IMR-90 (cell line): ENCODE data around the gene ELMOD3. TPM values are rescaled to one million over a fixed set of nuclear protein-coding genes. Genes with fewer than 3 reads are reported as not detected.

Source experiments
- ATAC-seq: fragments of 200-7000 bp; cut with Tn5 transposase; 2 replicates; pipeline ENCODE4 v1.9.1; 2020; ENCODE audit warnings: low read depth, mild to moderate bottlenecking, moderate library complexity
- BruUV-seq: library from RNA; stranded (reverse); fragments of 400-500 nt; replicated peaks from 2 replicates; lab custom pipeline; 2021; lab: Mats Ljungman, UMichigan
- CTCF ChIA-PET: fragments of 300-600 bp; formaldehyde crosslinking; extraction: SDS; loops from one replicate; lab custom pipeline; 2021; ENCODE audit warnings: antibody characterized with exemption; lab: Yijun Ruan, JAX
- POLR2A ChIA-PET: fragments of 300-600 bp; sonication (Branson Sonifier 250); formaldehyde crosslinking; loops from one replicate; lab custom pipeline; 2022; ENCODE audit warnings: antibody characterized with exemption; ENCODE audit not compliant: unreplicated experiment; lab: Charles Lee
- DNase-seq: peaks from one replicate; pipeline ENCODE4 v3.0.0; 2013
- H2AFZ ChIP-seq: replicated peaks from 2 replicates; pipeline ENCODE3; 2013; ENCODE audit warnings: low read length, mild to moderate bottlenecking; ENCODE audit not compliant: poor library complexity
- H2AK5ac ChIP-seq: 2 replicates; pipeline ENCODE4 v1.6.1; 2013; ENCODE audit warnings: low read depth, low read length, inconsistent platforms
- H2AK9ac ChIP-seq: replicated peaks from 2 replicates; pipeline ENCODE3; 2013; ENCODE audit warnings: mild to moderate bottlenecking, low read depth, low read length, moderate library complexity; ENCODE audit not compliant: poor library complexity
- H2BK120ac ChIP-seq: 2 replicates; pipeline ENCODE4 v1.6.1; 2013; ENCODE audit warnings: low read depth, low read length, inconsistent platforms
- H2BK15ac ChIP-seq: 3 replicates; pipeline ENCODE4 v1.6.1; 2013; ENCODE audit warnings: low read depth, low read length, inconsistent platforms
- H2BK20ac ChIP-seq: 2 replicates; pipeline ENCODE4 v1.6.1; 2013; ENCODE audit warnings: low read depth, mild to moderate bottlenecking, inconsistent platforms, low read length, moderate library complexity
- H2BK5ac ChIP-seq: 2 replicates; pipeline ENCODE4 v1.6.1; 2013; ENCODE audit warnings: mild to moderate bottlenecking, low read depth, low read length, inconsistent platforms; ENCODE audit not compliant: poor library complexity, severe bottlenecking
- H3K14ac ChIP-seq: replicated peaks from 2 replicates; pipeline ENCODE4 v1.6.1; 2013; ENCODE audit warnings: low read depth, low read length, inconsistent platforms
- H3K18ac ChIP-seq: 2 replicates; pipeline ENCODE4 v1.6.1; 2013; ENCODE audit warnings: low read depth, low read length, control low read depth
- H3K23ac ChIP-seq: 2 replicates; pipeline ENCODE4 v1.6.1; 2013; ENCODE audit warnings: low read depth, low read length, inconsistent platforms
- H3K27ac ChIP-seq: 2 replicates; pipeline ENCODE4 v1.5.1; 2013; ENCODE audit warnings: mild to moderate bottlenecking, control low read depth, low read length; ENCODE audit not compliant: insufficient read depth
- H3K27me3 ChIP-seq: 2 replicates; pipeline ENCODE4 v1.6.1; 2013; ENCODE audit warnings: low read length; ENCODE audit not compliant: control insufficient read depth, insufficient read depth
- H3K36me3 ChIP-seq: 2 replicates; pipeline ENCODE4 v1.6.1; 2013; ENCODE audit warnings: low read length, mixed read lengths; ENCODE audit not compliant: control insufficient read depth, insufficient read depth
- H3K4ac ChIP-seq: 2 replicates; pipeline ENCODE4 v1.6.1; 2013; ENCODE audit warnings: low read depth, low read length, inconsistent platforms
- H3K4me1 ChIP-seq: 2 replicates; pipeline ENCODE4 v1.6.1; 2013; ENCODE audit warnings: low read length, mixed read lengths; ENCODE audit not compliant: control insufficient read depth, insufficient read depth
- H3K4me2 ChIP-seq: 2 replicates; pipeline ENCODE4 v1.6.1; 2013; ENCODE audit warnings: low read depth, mild to moderate bottlenecking, control low read depth, low read length, moderate library complexity
- H3K4me3 ChIP-seq: 2 replicates; pipeline ENCODE4 v1.5.1; 2013; ENCODE audit warnings: low read depth, mild to moderate bottlenecking, control low read depth, low read length, moderate library complexity; ENCODE audit not compliant: insufficient read depth
- H3K56ac ChIP-seq: 2 replicates; pipeline ENCODE4 v1.6.1; 2013; ENCODE audit warnings: low read length, inconsistent platforms; ENCODE audit not compliant: insufficient read depth; ENCODE audit errors: extremely low read depth
- H3K79me1 ChIP-seq, 2 experiments: 2 replicates each; pipeline ENCODE4 v1.6.1; 2013; ENCODE audit warnings: low read length in 2 of 2, inconsistent platforms in 1 of 2, low read depth in 1 of 2
- H3K9ac ChIP-seq: 2 replicates; pipeline ENCODE4 v1.6.1; 2013; ENCODE audit warnings: low read depth, low read length, control low read depth
- H3K9me1 ChIP-seq: 2 replicates; pipeline ENCODE4 v1.6.1; 2013; ENCODE audit warnings: low read length, inconsistent platforms; ENCODE audit not compliant: insufficient read depth
- H3K9me3 ChIP-seq: 2 replicates; pipeline ENCODE4 v1.6.1; 2013; ENCODE audit warnings: low read length; ENCODE audit not compliant: control insufficient read depth, insufficient read depth
- H4K20me1 ChIP-seq: 2 replicates; pipeline ENCODE4 v1.6.1; 2013; ENCODE audit warnings: low read length, inconsistent platforms; ENCODE audit not compliant: insufficient read depth
- H4K5ac ChIP-seq: 2 replicates; pipeline ENCODE4 v1.6.1; 2013; ENCODE audit warnings: mild to moderate bottlenecking, low read depth, low read length, control low read depth
- H4K8ac ChIP-seq, 2 experiments: 2 replicates each; pipeline ENCODE4 v1.6.1; 2013; ENCODE audit warnings: low read depth in 2 of 2, low read length in 2 of 2, control low read depth in 1 of 2, inconsistent platforms in 1 of 2
- H4K91ac ChIP-seq: 2 replicates; pipeline ENCODE4 v1.6.1; 2013; ENCODE audit warnings: low read depth, low read length, inconsistent platforms; ENCODE audit not compliant: insufficient read depth
- CHD1 ChIP-seq: IDR thresholded peaks from 2 replicates; pipeline ENCODE4 v1.6.1; 2012; ENCODE audit warnings: low read depth, low read length, improper control_type of control experiment
- FOS ChIP-seq: fragments of 150-350 bp; IDR thresholded peaks from 2 replicates; pipeline ENCODE4 v1.6.1; 2016; ENCODE audit warnings: low read depth, low read length
- MAFK ChIP-seq: IDR thresholded peaks from 2 replicates; pipeline ENCODE4 v1.6.1; 2012; ENCODE audit warnings: low read depth, low read length, improper control_type of control experiment
- MAZ ChIP-seq: IDR thresholded peaks from 2 replicates; pipeline ENCODE4 v1.6.1; 2012; ENCODE audit warnings: low read depth, mild to moderate bottlenecking, low read length, improper control_type of control experiment, moderate library complexity, borderline replicate concordance
- MXI1 ChIP-seq: IDR thresholded peaks from 2 replicates; pipeline ENCODE4 v1.6.1; 2012; ENCODE audit warnings: low read depth, mild to moderate bottlenecking, low read length, moderate library complexity, borderline replicate concordance
- NFE2L2 ChIP-seq: fragments of 150-350 bp; IDR thresholded peaks from 2 replicates; pipeline ENCODE4 v1.6.1; 2016; ENCODE audit warnings: low read depth, mild to moderate bottlenecking, low read length
- POLR2A ChIP-seq: IDR thresholded peaks from 2 replicates; pipeline ENCODE4 v1.6.1; 2012; ENCODE audit warnings: mild to moderate bottlenecking, low read depth, low read length
- RCOR1 ChIP-seq: IDR thresholded peaks from 2 replicates; pipeline ENCODE4 v1.6.1; 2012; ENCODE audit warnings: mild to moderate bottlenecking, low read length, improper control_type of control experiment; ENCODE audit not compliant: insufficient replicate concordance
- USF2 ChIP-seq: fragments of 150-350 bp; IDR thresholded peaks from 2 replicates; pipeline ENCODE4 v1.6.1; 2017; ENCODE audit warnings: mild to moderate bottlenecking, antibody characterized with exemption, low read length, low read depth
- WGBS, 2 experiments: methylation state at CpG; one replicate each; pipeline versions ENCODE4 v1.1.5 to v1.1.7; 2013; ENCODE audit warnings: missing lambda C conversion rate in 2 of 2; ENCODE audit not compliant: insufficient read length in 1 of 2; ENCODE audit errors: extremely low coverage in 2 of 2; 5-methylcytosine and 5-hydroxymethylcytosine counted together
- dilution Hi-C: fragments of 300-500 bp; cut with HindIII; formaldehyde crosslinking; loops from one replicate; pipeline ENCODE4 v1.14.3; 2018; ENCODE audit warnings: low sequenced_read_pairs; ENCODE audit not compliant: unreplicated experiment
- in situ Hi-C: fragments of 300-500 bp; cut with MboI; formaldehyde crosslinking; loops from 3 replicates; pipeline ENCODE4 v1.14.3; 2019; ENCODE audit warnings: low sequenced_read_pairs, inconsistent platforms, mixed read lengths
- intact Hi-C: fragments of 100-400 bp; cut with micrococcal nuclease; formaldehyde crosslinking; loops from 2 replicates; pipeline ENCODE4 v1.10.0; 2022
- polyA plus RNA-seq, 3 experiments: library from polyadenylated mRNA; depleted of rRNA; stranded (reverse); fragments of >200 nt; gene quantifications; 2 replicates each; pipeline ENCODE4 v1.2.3, GENCODE V29; 2012; ENCODE audit warnings: low replicate concordance in 1 of 3
- total RNA-seq: library from RNA; depleted of rRNA; stranded (reverse); fragments of >200 nt; gene quantifications from 2 replicates; pipeline ENCODE4 v1.2.3, GENCODE V29; 2012
- TF ChIP-seq, protein P1 (sequence below): conservative IDR thresholded peaks from 2 replicates; pipeline ENCODE4 v1.5.1; 2012; ENCODE audit warnings: mild to moderate bottlenecking, low read depth, low read length, improper control_type of control experiment

Gene ELMOD3
- total and polyA plus RNA-seq, 2 of the 4 experiments (the other 2 are of a cell fraction) = 13.1 to 20.7 TPM

DNA sequence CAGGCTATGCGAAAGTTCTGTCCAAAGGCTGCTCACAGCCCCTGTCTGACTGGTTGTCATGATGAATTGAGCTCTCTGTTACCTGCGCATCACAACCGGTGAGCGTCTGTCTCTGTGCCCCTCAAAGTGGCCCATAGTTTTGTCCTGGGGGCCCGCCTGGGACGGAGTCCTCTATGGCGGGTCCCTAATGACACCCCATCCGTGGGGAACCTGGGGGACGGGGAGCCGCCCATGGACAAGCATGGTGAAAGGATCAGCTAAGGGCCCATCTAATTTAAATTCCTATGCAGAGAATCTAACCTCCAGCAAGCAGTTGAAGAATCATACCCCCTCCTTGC is 473 bp downstream of the ELMOD3 start:
- Histone ChIP-seq H2BK20ac (no peak overlapping the region), H3K36me3 (peaks cover 26% of the 10 kb centered on the region), H3K4me1 (peaks cover 6% of the 10 kb centered on the region), H2AFZ (peak overlapping the region; percentile 98), H3K27me3 (no peaks in the 10 kb centered on the region), H3K4me2 (peak overlapping the region; percentile 87), H3K9me1 (peaks cover 16% of the 10 kb centered on the region), H3K4ac (peak overlapping the region; percentile 97), H2BK15ac (0 out of 3 replicates have a peak overlapping the region, but pooled peaks have one; percentile 31), H3K56ac (peak overlapping the region; percentile 90), H3K79me1 (peaks cover 35 to 54% of the 10 kb centered on the region in 2 experiments), H4K20me1 (no peaks in the 10 kb centered on the region), H2AK9ac (peak overlapping the region; percentile 94), H2BK120ac (0 out of 2 replicates have a peak overlapping the region, but pooled peaks have one; percentile 62), H3K23ac (peak overlapping the region; percentile 97), H3K27ac (peak overlapping the region; percentile 87), H4K91ac (peak overlapping the region; percentile 84), H3K14ac (peak overlapping the region; percentile 98), H4K8ac (peak overlapping the region; percentile 88 to 99), H4K5ac (peak overlapping the region; percentile 84), H3K18ac (peak overlapping the region; percentile 77; the same call in 1 of the 2 replicates), H3K9ac (peak overlapping the region; percentile 96), H2BK5ac (peak overlapping the region; percentile 89), H2AK5ac (peak overlapping the region; percentile 90), H3K9me3 (no peaks in the 10 kb centered on the region), H3K4me3 (peak overlapping the region; percentile 64)
- no TSS peak for BruUV-seq
- DNase-seq (no peak), ATAC-seq (no peak)
- POLR2A ChIA-PET = interaction anchor here (0.6 to 1.2 kb wide), 3 partner anchors 22 to 245 kb away, joined by 3 to 6 read pairs (median 4); partner anchors contain the start of gene TGOLN2
- dilution Hi-C loops (no loop called here), intact Hi-C loops (loop anchor here (2.0 kb wide), 1 partner anchor 58 kb away; no protein-coding TSS in a partner anchor), in situ Hi-C loops (no loop called here)
- no peak for TF ChIP-seq NFE2L2
- no peak for TF ChIP-seq POLR2A
- TF ChIP-seq, protein P1, sequence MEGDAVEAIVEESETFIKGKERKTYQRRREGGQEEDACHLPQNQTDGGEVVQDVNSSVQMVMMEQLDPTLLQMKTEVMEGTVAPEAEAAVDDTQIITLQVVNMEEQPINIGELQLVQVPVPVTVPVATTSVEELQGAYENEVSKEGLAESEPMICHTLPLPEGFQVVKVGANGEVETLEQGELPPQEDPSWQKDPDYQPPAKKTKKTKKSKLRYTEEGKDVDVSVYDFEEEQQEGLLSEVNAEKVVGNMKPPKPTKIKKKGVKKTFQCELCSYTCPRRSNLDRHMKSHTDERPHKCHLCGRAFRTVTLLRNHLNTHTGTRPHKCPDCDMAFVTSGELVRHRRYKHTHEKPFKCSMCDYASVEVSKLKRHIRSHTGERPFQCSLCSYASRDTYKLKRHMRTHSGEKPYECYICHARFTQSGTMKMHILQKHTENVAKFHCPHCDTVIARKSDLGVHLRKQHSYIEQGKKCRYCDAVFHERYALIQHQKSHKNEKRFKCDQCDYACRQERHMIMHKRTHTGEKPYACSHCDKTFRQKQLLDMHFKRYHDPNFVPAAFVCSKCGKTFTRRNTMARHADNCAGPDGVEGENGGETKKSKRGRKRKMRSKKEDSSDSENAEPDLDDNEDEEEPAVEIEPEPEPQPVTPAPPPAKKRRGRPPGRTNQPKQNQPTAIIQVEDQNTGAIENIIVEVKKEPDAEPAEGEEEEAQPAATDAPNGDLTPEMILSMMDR = no peak
- no peak for TF ChIP-seq MXI1
- TF ChIP-seq FOS = no peak
- no peak for TF ChIP-seq RCOR1
- no peak for TF ChIP-seq MAFK
- TF ChIP-seq MAZ = no peak
- no peak for TF ChIP-seq USF2
- no peak for TF ChIP-seq CHD1
- CTCF ChIA-PET = interaction anchor here (0.9 kb wide), 1 partner anchor 10 kb away, joined by 3 read pairs; no protein-coding TSS in a partner anchor
- 23% methylated on average over 3 of the region's 10 CpGs; no CpG with 5 or more reads in 1 of the 2 experiments for WGBS, 2 experiments
